Parietal lobe (tissue), 1 donor: ENCODE results near the gene TUSC7. TPM values are rescaled to one million over a fixed set of nuclear protein-coding genes. Genes with fewer than 3 reads are reported as not detected.

Experiments
- total RNA-seq: library from RNA; depleted of rRNA; stranded (reverse); fragments of >200 nt; gene quantifications from one replicate; pipeline ENCODE4 v1.2.3, GENCODE V29; 2014

Gene TUSC7
- not detected for total RNA-seq

DNA sequence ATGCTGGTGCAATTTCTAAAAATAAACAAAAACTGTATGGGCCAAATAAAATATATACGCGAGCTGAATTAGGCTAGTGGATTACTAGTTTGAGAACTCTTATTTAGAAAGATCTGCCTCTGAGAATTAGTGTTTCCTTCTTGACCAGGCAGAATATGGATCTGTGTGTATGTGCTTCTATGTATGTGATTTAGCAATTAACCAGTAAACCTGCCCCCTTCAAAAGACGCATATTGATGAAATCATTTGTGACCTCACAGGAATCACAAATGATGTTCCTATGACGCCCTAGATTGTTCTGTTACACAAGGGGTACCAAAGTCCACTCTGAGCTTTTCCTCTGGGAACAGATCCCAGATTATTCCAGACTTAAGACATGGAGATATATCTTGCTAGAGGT, at the start of gene TUSC7:
TUSC7 (plus strand) TSS at position 301 of the 400 bp plus-strand sequence.

